ENCODE results near the gene FAM168B.

GRCh38 chr2:131049150-131049718 lies 44.0 kb downstream of the FAM168B start:
- TF ChIP-seq CTCF (IDR thresholded peaks at IDR 0.05): no peak
- no peak for TF ChIP-seq POLR2A (IDR thresholded peaks at IDR 0.05)

Data from testis (tissue), 2 donors.